Measurements from ENCODE around the gene NEURL1.

Gene NEURL1

DNA sequence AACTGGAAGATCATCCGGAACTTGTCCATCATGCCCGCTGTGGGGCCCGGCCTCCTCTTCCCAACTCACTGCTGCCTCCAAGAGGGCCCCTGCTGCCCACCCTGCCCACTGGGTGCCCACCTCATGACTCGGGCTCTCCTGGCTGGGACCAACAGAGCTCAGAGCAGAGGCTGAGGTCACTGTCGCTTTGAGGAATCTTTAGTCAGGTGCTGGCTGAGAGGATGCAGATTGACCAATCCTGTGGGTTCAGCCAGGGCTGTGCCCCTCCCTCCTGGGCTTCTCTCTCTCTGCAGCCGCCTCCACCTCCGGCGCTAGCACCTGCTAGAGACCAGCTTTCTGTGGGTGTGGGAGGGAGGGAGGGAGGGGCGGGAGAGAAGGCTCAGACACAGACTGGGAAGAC is 34.8 kb upstream of the NEURL1 start, which contains the start of gene CALHM1:
Gene CALHM1 (minus strand): TSS at position 181 of the 400 bp plus-strand sequence. CDS start 149 bp downstream, at position 32.
- no peaks in the 10 kb centered on the region for H3K79me2 ChIP-seq
- H3K36me3 ChIP-seq (ENCODE audit: control insufficient read depth, insufficient read depth, low read length) = no peaks in the 10 kb centered on the region
- H3K4me1 ChIP-seq = no peaks in the 10 kb centered on the region
- H3K27me3 ChIP-seq (ENCODE audit: control insufficient read depth, insufficient read depth, low read length) = no peaks in the 10 kb centered on the region
- H3K9ac ChIP-seq = no peak within 1 kb of the TSS
- TF ChIP-seq, protein P1, sequence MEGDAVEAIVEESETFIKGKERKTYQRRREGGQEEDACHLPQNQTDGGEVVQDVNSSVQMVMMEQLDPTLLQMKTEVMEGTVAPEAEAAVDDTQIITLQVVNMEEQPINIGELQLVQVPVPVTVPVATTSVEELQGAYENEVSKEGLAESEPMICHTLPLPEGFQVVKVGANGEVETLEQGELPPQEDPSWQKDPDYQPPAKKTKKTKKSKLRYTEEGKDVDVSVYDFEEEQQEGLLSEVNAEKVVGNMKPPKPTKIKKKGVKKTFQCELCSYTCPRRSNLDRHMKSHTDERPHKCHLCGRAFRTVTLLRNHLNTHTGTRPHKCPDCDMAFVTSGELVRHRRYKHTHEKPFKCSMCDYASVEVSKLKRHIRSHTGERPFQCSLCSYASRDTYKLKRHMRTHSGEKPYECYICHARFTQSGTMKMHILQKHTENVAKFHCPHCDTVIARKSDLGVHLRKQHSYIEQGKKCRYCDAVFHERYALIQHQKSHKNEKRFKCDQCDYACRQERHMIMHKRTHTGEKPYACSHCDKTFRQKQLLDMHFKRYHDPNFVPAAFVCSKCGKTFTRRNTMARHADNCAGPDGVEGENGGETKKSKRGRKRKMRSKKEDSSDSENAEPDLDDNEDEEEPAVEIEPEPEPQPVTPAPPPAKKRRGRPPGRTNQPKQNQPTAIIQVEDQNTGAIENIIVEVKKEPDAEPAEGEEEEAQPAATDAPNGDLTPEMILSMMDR (IDR thresholded peaks at IDR 0.05) = no peak
- H3K9me3 ChIP-seq (ENCODE audit: control insufficient read depth, low read length) = no peaks in the 10 kb centered on the region
- H3K4me2 ChIP-seq (ENCODE audit: low read length) = no peak within 1 kb of the TSS
- no peak within 1 kb of the TSS for H2AFZ ChIP-seq
- no peak within 1 kb of the TSS for H3K4me3 ChIP-seq (ENCODE audit: low read depth, low read length)
- no peak within 1 kb of the TSS for H3K27ac ChIP-seq

DNA sequence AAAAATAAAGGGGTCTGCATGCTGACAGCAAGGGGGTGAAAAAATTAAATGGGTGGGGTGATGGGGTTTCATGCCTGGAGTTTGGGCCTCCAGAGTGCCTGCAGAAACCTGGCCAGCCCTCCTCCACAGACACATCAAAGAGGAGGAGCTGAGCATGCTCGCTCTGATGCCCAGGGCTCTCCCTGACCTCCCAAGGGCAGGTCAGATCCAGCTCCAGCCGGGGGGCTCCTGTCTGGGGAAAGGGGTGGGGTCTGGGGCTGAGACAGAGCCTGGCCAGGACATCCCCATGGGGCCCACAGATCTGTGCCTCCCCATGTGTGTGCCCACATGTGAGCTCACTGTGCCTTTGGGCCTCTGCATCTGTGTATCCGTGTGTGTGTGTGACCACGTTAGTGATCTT is 33.9 kb upstream of the NEURL1 start:
- no peaks in the 10 kb centered on the region for H3K36me3 ChIP-seq (ENCODE audit: control insufficient read depth, insufficient read depth, low read length)
- TF ChIP-seq, protein P1 (IDR thresholded peaks at IDR 0.05) = no peak
- no peak overlapping the region for H3K4me2 ChIP-seq (ENCODE audit: low read length)
- no peak overlapping the region for H3K4me3 ChIP-seq (ENCODE audit: low read depth, low read length)
- H3K9ac ChIP-seq = no peak overlapping the region
- H2AFZ ChIP-seq = no peak overlapping the region
- H3K79me2 ChIP-seq = no peaks in the 10 kb centered on the region
- H3K9me3 ChIP-seq (ENCODE audit: control insufficient read depth, low read length) = no peaks in the 10 kb centered on the region
- no peaks in the 10 kb centered on the region for H3K27me3 ChIP-seq (ENCODE audit: control insufficient read depth, insufficient read depth, low read length)
- H3K27ac ChIP-seq = no peak overlapping the region
- no peaks in the 10 kb centered on the region for H3K4me1 ChIP-seq

DNA sequence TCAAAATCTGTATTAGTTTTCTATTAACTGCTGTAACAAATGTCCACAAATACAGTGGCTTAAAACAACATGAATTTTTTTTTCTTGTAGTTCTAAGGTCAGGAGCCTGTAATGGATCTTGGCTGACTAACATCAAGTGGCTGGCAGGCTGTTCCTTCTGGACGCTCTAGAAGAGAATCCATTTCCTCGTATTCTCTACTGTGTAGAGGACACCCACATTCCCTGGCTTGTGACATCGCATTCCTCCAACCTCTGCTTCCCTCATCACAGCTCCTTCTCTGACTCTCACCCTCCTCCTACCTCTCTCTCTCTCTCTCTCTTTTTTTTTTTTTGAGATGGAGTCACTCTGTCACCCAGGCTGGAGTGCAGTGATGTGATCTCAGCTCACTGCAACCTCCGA is 30.0 kb upstream of the NEURL1 start:
- no peaks in the 10 kb centered on the region for H3K4me1 ChIP-seq
- TF ChIP-seq, protein P1 (IDR thresholded peaks at IDR 0.05) = no peak
- no peaks in the 10 kb centered on the region for H3K36me3 ChIP-seq (ENCODE audit: control insufficient read depth, insufficient read depth, low read length)
- H2AFZ ChIP-seq = no peak overlapping the region
- H3K9me3 ChIP-seq (ENCODE audit: control insufficient read depth, low read length) = no peaks in the 10 kb centered on the region
- no peak overlapping the region for H3K4me3 ChIP-seq (ENCODE audit: low read depth, low read length)
- H3K4me2 ChIP-seq (ENCODE audit: low read length) = no peak overlapping the region
- H3K9ac ChIP-seq = no peak overlapping the region
- no peak overlapping the region for H3K27ac ChIP-seq
- H3K79me2 ChIP-seq = no peaks in the 10 kb centered on the region
- H3K27me3 ChIP-seq (ENCODE audit: control insufficient read depth, insufficient read depth, low read length) = no peaks in the 10 kb centered on the region

DNA sequence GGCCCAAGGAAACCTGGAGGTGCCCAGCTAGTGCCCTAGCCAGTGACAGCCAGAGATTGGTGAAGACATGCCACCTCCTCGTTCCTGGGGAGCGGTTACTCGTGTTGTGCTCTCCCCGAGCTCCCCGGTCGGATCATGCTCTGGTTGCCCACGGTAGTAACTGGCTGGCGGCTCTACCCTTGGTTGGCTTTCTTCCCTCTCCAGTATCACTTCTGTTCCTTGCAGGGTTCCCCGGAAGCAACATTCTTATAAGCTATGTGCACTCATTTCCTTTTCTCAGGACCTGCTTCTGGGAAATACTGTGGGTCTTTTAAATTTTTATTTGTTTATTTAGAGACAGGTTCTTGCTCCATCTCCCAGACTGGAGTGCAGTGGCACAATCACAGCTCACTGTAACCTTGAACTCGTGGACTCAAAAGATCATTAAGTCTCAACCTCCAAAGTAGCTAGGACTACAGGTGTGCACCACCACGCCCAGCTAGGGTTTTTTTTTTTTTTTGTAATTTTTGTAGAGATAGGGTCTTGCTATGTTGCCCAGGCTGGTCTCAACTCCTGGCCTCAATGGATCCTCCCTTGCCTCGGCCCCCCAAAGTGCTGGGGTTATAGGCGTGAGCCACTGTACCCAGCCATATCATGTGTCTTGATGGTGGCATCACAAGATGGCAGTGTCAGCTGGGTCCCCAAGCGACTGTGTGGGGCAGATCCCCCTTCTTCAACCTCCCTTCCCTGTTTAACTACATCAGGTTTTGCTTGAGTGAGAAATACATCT is 27.9 kb upstream of the NEURL1 start:
- H3K4me3 ChIP-seq (ENCODE audit: low read depth, low read length) = no peak overlapping the region
- TF ChIP-seq, protein P1 (IDR thresholded peaks at IDR 0.05) = no peak
- no peaks in the 10 kb centered on the region for H3K36me3 ChIP-seq (ENCODE audit: control insufficient read depth, insufficient read depth, low read length)
- H3K4me2 ChIP-seq (ENCODE audit: low read length) = no peak overlapping the region
- H3K27me3 ChIP-seq (ENCODE audit: control insufficient read depth, insufficient read depth, low read length) = no peaks in the 10 kb centered on the region
- H3K79me2 ChIP-seq = no peaks in the 10 kb centered on the region
- no peaks in the 10 kb centered on the region for H3K4me1 ChIP-seq
- no peak overlapping the region for H2AFZ ChIP-seq
- no peak overlapping the region for H3K9ac ChIP-seq
- H3K27ac ChIP-seq = no peak overlapping the region
- H3K9me3 ChIP-seq (ENCODE audit: control insufficient read depth, low read length) = no peaks in the 10 kb centered on the region

DNA sequence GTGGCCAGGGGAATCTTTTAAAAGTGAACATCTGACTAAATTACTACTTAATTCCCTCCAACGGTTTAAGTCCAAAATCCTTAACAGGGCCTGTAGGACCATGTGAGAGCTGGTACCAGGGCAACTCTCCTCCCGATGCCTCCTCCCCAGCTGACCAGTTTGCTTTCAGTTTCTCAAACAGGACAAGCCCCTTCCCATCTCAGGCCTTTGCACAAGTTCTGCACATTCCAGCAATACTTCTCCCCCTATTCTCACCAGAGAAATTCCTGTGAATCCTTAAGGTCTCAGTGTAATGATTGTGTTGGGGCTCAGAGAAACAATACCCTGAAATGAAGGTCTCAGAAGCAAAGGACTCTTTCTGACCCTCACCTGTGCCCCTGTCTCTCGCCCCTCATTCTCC is 26.8 kb upstream of the NEURL1 start:
- H3K4me3 ChIP-seq (ENCODE audit: low read depth, low read length) = no peak overlapping the region
- H3K27me3 ChIP-seq (ENCODE audit: control insufficient read depth, insufficient read depth, low read length) = no peaks in the 10 kb centered on the region
- H3K27ac ChIP-seq = no peak overlapping the region
- TF ChIP-seq, protein P1 (IDR thresholded peaks at IDR 0.05) = no peak
- H3K79me2 ChIP-seq = no peaks in the 10 kb centered on the region
- no peaks in the 10 kb centered on the region for H3K36me3 ChIP-seq (ENCODE audit: control insufficient read depth, insufficient read depth, low read length)
- no peak overlapping the region for H2AFZ ChIP-seq
- no peaks in the 10 kb centered on the region for H3K9me3 ChIP-seq (ENCODE audit: control insufficient read depth, low read length)
- no peaks in the 10 kb centered on the region for H3K4me1 ChIP-seq
- H3K4me2 ChIP-seq (ENCODE audit: low read length) = no peak overlapping the region
- H3K9ac ChIP-seq = no peak overlapping the region

All from parathyroid adenoma (tissue), 2 donors.